Epithelial cell of prostate (primary cell): Measurements from ENCODE around the gene HPN.
A peak's percentile ranks its signal among the peaks of the same experiment; 100 is the strongest.
"Not testable (repeated sequence)": the region's sequence is repeated elsewhere in the genome, so short reads cannot be mapped to it uniquely, and the experiment has no call there.

Experiments used
- DNase-seq: peaks from one replicate; pipeline ENCODE4 v3.0.0-alpha.2; 2011; ENCODE audit warnings: low read depth, low spot score
- H3K27ac ChIP-seq: fragments of 450-650 bp; 2 replicates; pipeline ENCODE4 v1.5.1; 2017; ENCODE audit warnings: mild to moderate bottlenecking

The HPN gene

GRCh38 chr19:35041548-35042055 lies at the start of gene HPN:
Gene HPN, plus strand, starts transcription at chr19:35041721. Its CDS starts 786 bp downstream, at chr19:35042507.
- H3K27ac ChIP-seq = no peak within 1 kb of the TSS
- no peak for DNase-seq

- not testable (repeated sequence) for H3K27ac ChIP-seq, DNase-seq
Observed at GRCh38 chr19:34992582-34992981, 48.9 kb upstream of the HPN start.

GRCh38 chr19:34994286-34994642 lies 47.3 kb upstream of the HPN start:
- no peak for DNase-seq
- H3K27ac ChIP-seq = no peak overlapping the region

- H3K27ac ChIP-seq = no peak overlapping the region
- DNase-seq = no peak
Observed at GRCh38 chr19:34994643-34995541, 46.6 kb upstream of the HPN start.

GRCh38 chr19:34995551-34995950 lies 46.0 kb upstream of the HPN start:
- no peak for DNase-seq

GRCh38 chr19:34997071-34997617 lies 44.4 kb upstream of the HPN start:
- no peak overlapping the region for H3K27ac ChIP-seq
- no peak for DNase-seq

More at GRCh38 chr19:34995551-34995950, 46.0 kb upstream of the HPN start:
- no peak overlapping the region for H3K27ac ChIP-seq

- not testable (repeated sequence) for H3K27ac ChIP-seq, DNase-seq
Observed at GRCh38 chr19:34998224-34998623, 43.3 kb upstream of the HPN start.

GRCh38 chr19:34998777-34999497 lies 42.6 kb upstream of the HPN start:
- H3K27ac ChIP-seq = peak overlapping the region; percentile 78
- no peak for DNase-seq

- no peak for DNase-seq
- H3K27ac ChIP-seq = peak within 1 kb of the TSS; percentile 78
Observed at GRCh38 chr19:34999498-35000337, 41.8 kb upstream of the HPN start, which contains the start of gene GRAMD1A. Gene GRAMD1A, plus strand, starts transcription at chr19:35000323. Its CDS starts 156 bp downstream, at chr19:35000479.

- H3K27ac ChIP-seq = peak overlapping the region; percentile 78
Observed at GRCh38 chr19:35000338-35000646, 41.2 kb upstream of the HPN start.

GRCh38 chr19:35000647-35001501 lies 40.6 kb upstream of the HPN start:
- no peak for DNase-seq
- H3K27ac ChIP-seq = peak overlapping the region; percentile 78

More at GRCh38 chr19:35000338-35000646, 41.2 kb upstream of the HPN start:
- no peak for DNase-seq

- DNase-seq = no peak
- H3K27ac ChIP-seq = no peak overlapping the region
Observed at GRCh38 chr19:35002037-35002535, 39.4 kb upstream of the HPN start.

- no peak overlapping the region for H3K27ac ChIP-seq
- DNase-seq = no peak
Observed at GRCh38 chr19:35004517-35005255, 36.8 kb upstream of the HPN start.

- DNase-seq = no peak
- H3K27ac ChIP-seq = peak overlapping the region; percentile 59
Observed at GRCh38 chr19:35005256-35005977, 36.1 kb upstream of the HPN start.

GRCh38 chr19:35006007-35006341 lies 35.5 kb upstream of the HPN start:
- peak overlapping the region; percentile 59 for H3K27ac ChIP-seq
- not testable (repeated sequence) for DNase-seq

GRCh38 chr19:35006342-35006998 lies 35.1 kb upstream of the HPN start:
- DNase-seq = peak; percentile 54
- H3K27ac ChIP-seq = peak overlapping the region; percentile 59

- peak overlapping the region; percentile 59 for H3K27ac ChIP-seq
- no peak for DNase-seq
Observed at GRCh38 chr19:35006999-35007365, 34.5 kb upstream of the HPN start.
